ENCODE measurements around the gene CEP112.

CEP112 gene

DNA sequence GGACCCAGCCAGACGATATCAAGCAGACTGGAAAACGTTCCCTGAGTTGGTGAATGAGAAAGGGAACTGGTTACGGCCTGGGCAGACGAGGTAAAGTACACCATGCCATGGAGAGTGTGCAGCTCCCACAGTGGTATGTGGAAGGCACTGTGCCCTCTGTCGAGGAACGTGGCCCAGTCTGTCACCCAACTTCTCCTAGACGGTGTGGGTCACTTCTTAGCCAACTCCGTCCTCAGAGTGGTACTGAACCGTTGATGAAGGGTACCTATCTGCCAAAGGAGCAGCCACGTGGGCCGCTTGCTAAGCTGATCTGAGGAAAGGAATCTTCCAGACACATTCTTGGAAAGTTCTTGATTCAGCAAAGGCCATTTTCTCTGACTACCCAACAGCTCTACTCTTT, 574.4 kb downstream of the CEP112 start:
- DNase-seq, result no peak

DNA sequence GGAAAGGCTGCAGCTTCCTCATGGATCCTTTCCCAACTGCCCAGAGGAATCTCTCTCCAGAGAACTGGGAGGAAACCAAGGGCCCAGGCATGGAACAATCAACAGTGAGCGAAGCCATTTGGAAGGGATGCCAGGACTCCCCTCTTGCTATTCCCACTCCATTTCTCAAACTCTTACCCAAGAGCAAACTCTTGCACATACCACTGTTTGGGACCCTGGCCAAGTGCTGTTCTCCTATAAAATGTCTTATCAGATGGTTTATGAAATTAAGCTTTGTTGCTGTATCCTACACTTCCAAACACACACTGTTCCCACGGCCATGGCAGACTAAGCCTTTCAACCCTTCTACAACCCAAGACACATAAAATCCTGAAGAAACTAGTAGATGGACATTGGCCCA, 582.2 kb downstream of the CEP112 start:
- no peak for DNase-seq

DNA sequence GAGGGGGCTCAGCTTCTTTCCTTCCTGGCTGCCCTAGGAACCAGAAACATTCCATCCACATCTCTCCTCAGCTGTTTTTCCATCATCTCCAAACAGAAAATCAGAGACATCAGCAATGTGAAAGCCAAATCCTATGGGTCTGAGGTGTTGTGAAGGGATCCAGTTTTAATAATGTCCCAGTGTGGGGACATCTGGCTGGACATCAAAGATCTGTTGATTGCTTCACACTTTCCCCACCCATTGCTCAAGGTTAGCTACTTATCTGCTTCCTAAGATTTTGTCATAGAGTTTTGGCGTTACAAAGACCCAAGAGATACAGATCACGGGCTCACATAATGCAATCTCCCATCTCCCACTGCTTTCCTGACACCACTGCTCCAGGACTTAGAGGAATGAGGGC, 582.6 kb downstream of the CEP112 start:
- DNase-seq, result no peak

DNA sequence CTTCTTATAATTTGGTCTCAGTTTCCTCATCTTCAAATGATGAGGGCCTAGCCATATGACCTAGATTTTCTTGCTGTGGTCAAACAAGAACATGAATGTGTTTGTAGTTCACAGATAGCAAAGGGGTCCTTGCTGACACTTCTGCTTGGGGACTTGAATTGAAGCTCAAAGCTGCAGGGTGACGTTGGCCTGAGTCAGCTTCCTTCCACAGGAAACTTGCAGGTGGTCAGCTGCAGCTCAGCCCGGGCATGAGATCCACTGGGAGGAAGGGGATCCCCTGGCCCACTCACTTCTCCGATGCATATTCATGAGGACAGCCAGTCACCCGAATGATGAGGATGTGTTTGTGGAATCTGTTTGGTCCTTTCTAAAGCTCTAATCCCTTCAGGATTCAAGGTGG, 587.9 kb downstream of the CEP112 start:
- DNase-seq, result no peak

DNA sequence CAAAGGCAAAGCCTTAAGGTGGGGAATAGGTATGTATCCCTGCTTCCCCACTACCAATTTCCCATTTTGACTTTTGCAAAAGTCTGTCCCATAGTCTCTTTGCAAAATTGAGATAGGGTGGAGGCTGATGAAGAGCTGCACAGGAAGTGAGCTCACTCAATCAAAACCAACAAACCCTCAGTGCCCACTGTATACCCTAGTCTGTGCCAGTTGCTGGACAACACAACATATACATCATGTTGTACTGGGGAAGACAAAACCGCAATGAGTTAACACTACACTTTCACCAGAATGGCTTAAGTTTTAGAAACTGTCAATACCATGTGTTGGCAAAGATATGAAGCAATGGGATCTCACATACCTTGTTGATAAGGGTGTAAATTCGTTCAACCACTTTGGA, 590.1 kb downstream of the CEP112 start:
- DNase-seq, result no peak

DNA sequence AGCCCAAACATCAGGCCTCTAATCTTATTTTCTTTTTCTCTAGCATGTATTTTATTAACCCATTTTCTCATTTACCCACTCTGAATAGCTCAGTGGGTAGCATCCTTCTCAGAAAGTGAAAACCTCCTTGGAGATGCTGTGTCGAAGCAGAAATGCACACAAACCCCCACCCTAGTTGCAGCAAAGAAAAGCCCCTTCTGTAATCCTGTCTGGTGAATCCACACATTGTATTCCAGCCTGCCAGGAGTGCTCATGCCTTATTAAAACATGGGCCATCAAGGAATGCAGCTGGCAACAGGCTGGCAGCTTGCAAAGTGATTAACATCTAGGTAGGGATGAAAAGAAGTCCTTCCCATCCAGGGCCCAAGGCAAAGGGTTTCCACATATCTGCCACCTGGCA, 590.8 kb downstream of the CEP112 start:
- no peak for DNase-seq

DNA sequence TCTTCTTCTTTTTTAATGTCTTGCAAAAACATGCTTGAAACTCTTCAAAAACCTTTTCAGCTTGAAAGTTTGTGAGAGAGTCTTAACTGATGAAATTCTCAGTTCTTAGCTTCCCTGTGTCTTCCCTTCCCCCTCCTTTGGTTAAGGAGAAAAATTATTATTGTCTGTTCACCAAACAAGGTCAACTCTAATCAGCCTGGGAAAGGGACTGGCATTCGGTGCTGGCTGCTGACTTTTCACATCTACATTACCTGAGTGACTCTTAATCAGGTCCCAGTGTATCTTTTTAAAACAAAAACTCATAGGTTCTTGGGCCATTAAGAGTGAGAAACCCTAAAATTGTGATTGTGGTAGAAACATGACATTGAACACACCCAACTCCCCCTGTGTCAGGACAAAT, 591.4 kb downstream of the CEP112 start:
- no peak for DNase-seq

DNA sequence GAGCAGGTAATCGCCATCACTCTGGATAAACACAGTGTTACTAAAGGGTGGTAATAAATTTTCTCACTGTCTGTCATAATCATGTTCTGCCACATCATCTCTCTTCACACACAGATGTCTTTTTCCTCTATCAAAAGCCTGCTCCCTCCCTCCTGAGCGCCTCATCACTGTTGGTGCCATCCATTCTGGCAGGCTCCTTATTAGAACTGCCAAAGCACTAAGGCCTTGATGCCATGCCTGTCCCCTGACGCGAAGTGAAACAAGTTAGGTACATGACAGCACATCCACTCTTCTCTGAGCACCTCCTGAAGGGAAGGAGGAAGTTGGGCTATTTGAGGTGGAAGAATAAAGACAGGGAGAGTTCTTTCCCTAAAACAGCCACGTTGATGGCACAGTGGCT, 592.3 kb downstream of the CEP112 start:
- DNase-seq, result no peak

DNA sequence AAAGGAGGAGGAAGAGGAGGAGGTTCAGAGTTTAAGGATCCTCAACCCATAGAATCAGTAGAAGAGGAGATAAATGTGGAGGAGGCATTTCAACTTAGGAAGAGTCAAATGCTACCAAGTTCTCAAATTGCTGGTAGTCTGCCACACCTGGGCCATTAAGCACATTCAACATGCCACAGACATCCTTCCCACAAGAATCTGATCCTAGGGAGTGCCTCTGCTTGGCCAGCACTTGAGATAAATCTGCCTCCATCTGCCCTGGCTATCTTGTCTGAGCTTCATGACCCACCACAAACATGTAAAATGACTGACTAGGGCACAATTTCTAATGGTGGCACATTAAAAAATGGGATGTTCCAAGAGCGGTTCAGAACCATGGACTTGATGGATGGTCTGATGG, 593.2 kb downstream of the CEP112 start:
- no peak for DNase-seq

DNA sequence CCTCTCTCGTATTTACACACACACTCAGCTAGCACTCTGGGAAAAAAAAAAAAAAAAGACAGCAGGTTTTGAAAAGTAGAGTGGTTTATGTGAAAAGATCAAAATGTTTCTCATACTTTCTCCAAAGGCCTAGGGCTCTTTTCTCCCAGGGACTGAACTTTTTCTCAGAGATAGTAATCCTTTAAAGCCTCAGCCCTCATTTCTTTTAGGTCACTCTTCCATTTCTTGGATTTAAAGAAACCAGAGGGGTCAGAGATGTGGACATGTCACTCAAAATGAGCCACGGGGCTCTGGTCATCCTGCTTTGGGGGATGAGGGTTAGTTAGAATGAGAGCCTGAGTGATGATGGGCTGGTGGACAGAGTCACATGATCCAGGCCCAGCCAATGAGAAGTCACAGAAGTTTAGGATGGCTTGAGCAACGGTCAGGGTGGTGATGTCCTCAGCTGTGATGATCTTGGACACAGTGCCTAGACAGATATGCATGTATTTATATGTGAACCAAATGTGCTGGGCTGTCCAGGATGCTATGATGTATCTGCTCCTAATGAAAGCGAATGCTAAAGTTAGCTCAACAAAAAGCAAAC, 596.8 kb downstream of the CEP112 start:
- DNase-seq, result no peak

DNA sequence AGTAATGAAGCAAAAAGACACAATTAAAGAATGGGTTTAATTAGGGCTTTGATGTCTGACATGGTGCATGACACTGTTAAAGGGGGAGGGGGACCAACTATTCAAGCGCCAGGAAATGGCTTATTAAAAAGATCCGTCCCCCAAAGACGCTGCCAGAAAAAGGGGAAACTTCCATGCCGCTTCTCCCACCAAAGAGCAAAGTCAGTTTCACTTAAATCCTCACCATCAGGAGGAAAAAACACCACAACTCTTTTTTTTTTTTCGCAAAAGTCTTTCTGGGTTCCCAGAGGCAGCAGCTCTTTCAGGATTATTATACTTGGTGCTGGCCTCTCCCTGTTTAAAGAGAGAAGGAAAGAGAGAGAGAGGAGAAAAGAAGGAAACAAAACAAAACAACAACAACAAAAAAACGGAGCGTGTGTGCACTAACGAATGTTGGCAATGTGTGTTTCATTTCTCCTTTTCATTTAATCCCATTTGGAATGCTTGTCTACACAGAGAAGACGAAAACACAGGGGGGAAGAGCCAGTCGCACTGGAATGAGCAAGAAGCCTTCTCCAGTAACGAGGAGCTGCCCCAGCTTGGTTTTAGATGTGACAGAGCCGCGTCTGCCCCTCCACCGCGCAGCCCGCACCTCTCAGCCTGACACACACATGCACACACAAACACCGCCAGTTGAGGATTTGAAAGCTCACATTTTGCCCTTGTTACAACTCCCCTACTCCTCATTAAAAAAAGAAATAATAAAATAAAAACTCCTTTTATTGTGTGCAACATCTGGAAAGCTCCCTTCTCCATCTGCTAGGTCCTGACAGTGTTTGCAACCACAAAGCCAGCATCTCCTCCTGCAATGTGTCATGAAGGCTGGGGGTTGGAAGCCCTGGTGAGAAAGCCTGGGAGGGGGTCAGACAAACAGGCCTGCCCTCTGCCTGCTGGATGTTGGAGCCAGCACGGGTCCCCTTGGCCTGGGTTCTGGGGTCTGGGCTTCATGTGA, 597.8 kb downstream of the CEP112 start:
- DNase-seq, result no peak

DNA sequence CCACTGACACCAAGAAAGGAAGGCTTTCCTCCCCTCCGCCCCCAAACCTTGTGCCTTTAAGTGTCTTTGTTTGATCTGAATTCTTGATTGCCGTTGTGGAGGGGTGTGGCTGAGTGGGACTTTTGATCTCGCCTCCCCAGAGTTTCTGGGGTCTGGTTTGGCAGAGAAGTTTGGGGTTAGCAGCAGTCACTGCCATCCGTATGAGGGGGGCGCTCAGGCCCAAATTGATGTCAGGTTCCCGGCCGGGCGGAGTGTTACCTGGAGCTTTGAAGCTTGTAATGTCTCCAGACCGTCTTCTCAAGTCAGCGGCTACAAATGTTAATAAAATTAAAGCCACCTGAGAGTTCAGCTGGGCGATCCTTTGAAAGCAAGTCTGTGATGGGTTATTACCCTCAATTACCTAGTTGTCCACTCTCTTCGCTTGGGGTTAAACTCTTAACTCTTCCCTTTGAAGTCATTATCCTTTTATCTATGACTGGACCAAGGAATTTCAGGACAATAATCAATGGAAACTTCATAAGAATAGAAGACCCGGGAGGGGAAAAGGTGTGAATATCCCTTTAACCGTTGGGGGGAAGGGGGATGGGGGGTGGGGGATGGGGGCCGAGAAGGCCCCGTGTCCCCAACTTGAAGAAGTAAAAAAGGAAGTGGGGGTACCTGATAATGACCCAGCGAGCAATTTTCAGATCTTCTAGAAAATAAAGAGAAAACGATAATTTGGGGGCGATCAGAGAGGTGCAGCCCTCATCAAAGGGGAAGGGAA, 598.7 kb downstream of the CEP112 start:
- no peak for DNase-seq

DNA sequence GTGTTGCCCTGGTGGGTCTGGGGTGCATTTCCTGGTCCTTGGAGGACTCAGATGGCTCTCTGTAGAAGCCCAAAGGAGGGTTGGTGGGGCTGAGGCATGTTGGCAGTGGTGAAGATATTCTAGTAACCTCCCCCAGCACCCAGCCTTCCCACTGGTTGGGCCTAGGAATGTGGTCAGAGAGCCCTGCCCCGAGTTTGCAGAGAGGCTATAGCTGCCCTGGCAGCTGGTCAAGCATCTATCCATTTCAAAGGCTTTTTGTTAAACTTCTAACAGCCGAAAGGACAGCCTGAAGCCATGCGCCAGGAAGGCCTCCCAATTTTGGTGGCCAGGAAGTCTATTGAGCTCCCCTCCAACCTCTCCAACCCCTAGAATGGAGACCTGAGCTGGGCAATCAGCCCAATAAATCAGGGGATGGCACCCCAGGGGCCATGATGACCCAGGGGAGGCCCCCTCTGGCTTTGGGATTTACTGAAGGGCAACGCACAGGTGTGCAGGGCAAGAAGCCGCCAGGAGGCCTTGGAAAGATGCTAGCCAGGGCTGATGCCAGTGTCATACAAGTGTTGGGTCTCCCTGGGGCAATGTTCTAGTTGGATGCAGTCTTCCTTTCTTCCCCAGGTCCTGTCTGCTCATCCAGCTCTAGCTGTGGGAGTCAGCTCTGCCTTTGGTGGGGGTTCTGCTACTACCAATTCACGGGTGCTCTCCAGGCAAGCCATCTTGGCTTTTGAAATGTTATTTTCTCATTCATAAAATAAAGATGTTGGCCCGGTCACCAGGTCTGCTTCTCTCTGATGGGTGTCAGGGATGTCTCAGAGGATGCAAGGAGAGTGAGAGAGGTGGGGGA, 599.6 kb downstream of the CEP112 start:
- no peak for DNase-seq

DNA sequence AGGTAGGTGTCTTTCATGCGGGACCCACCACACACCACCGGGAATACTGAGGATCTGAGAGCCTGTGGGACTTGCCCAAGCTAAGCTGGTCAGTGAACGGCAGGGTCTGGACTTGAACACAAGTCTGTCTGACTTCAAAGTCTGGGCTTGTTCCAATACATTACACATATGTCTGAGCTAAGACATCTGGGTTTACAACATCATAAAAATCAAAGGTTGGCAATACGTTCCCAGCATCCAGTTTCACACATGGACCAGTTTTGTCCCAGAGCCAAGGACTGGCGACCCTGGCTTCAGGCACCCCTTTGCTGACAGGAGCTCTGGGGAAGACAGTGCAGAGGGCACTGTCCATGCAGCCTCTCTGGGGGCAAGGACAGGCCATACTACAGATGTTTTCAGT, 602.6 kb downstream of the CEP112 start:
- no peak for DNase-seq

DNA sequence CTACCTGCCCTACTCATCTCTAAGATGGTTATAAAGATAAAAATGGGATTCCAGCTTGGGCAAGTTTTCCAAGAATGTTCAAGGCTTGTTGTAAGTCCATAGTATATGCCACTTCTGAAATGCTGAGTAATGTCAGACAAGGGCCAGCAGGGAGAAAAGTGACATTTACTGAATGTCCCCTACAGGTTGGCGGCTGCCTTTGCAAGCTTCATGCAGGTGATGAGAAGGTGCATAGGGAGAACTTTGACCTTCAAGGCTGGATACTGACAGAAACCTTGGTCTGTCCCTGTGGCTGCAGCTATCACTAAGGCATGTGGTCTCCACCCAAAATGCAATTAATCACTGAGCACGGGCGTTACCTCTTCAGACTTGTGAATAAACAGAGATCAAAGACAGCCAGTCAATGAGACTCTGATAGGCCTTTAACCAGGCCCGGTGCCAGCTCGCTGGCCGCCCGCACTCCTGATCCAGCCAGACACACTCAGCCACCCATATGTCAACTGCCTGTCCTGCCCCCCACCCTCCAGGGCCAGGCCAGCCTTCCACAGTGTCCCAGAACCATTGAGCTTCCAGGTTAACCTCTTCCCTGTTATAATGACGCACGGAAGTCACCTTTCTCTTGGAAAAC, 603.6 kb downstream of the CEP112 start:
- no peak for DNase-seq

DNA sequence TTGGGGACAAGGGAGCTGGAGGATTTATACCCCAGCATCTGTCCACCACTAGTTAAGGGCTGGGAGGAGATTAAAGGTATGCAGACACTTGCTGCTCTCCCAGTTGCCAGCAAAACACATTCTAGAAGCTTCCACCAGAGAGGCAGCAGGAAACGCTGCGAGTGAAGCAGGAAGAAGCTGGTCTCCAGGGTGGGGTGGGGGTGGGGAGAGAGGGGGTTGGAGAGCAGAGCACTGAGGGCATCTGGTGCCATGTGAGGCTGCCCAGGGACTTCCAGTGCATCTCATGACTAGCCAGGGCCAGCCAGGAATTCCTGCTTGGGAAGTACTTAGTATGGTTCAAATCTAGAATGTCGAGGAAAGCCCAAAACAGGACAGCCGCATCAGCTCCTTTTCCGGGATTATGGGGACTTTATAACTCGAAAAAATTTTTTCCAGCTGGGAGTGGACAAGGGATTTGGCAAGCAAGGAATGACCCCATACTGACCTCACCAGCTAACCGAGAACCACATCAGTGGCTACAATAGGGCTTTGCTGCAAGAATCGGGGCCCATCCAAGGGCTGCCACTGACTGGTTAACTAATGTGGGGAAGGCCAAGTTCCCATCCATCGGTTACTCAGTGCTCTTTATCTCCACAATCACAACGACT, 604.3 kb downstream of the CEP112 start:
- DNase-seq, result no peak

DNA sequence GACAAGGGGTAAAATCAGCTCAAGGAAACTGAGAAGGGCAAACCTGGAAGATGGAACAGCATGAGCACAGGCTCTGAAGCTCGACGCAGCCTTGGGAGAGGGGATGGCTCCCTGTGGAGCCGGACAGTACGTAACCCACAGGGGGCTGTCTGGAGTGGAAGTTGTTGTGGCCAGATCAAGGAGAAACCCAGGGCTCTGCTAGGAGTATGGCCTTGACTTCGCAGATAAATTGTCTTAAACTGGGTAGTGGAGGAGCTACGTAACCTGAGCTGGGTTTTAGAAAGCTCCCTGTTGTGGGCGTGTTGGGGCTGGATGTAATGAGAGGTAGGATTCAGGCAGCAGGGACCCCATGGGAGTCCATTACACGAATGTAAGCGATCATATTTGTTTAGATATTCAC, 605.0 kb downstream of the CEP112 start:
- DNase-seq, result no peak
